ENCODE measurements around the gene ANKS1A. TPM values are rescaled to one million over a fixed set of nuclear protein-coding genes. Genes with fewer than 3 reads are reported as not detected.

ANKS1A gene
- total RNA-seq, 4 donors from 2014 or later: 5.3 to 8.6 (median 7.0) TPM

- DNase-seq (no peak), ATAC-seq (peak in 1 of 2 donors; percentile 10)
- in situ Hi-C loops (cut with MboI; ENCODE audit: low sequenced_read_pairs in 4 of 4): no loop called here
- Histone ChIP-seq H3K27me3 (no peaks in the 10 kb centered on the region), H3K9me3 (no peaks in the 10 kb centered on the region), H3K4me3 (no peak overlapping the region), H3K4me1 (peaks cover 66 to 83% of the 10 kb centered on the region in 2 donors), H3K27ac (peak overlapping the region; percentile 71 to 79 (median 73)), H3K36me3 (no peaks in the 10 kb centered on the region)
- intact Hi-C loops (cut with DNase I; ENCODE audit: low total_unique reads): no loop called here
- TF ChIP-seq POLR2A (IDR thresholded peaks at IDR 0.05) (no peak), CTCF (IDR thresholded peaks at IDR 0.05 in 4 of 5, conservative IDR thresholded peaks at IDR 0.05 in 1 of 5) (no peak)
Measured at GRCh38 chr6:35046862-35047261, 157.8 kb downstream of the ANKS1A start.

GRCh38 chr6:35047265-35048011 is 158.4 kb downstream of the ANKS1A start:
- DNase-seq: no peak
- intact Hi-C loops (cut with DNase I; ENCODE audit: low total_unique reads): no loop called here
- Histone ChIP-seq H3K9me3 (no peaks in the 10 kb centered on the region), H3K27me3 (no peaks in the 10 kb centered on the region), H3K4me1 (peaks cover 62 to 77% of the 10 kb centered on the region in 2 donors), H3K36me3 (no peaks in the 10 kb centered on the region), H3K27ac (peak overlapping the region; percentile 71 to 79 (median 73)), H3K4me3 (no peak overlapping the region)
- peak; percentile 37 to 51 for ATAC-seq
- in situ Hi-C loops (cut with MboI; ENCODE audit: low sequenced_read_pairs in 4 of 4): no loop called here
- TF ChIP-seq POLR2A (IDR thresholded peaks at IDR 0.05) (no peak), CTCF (IDR thresholded peaks at IDR 0.05 in 4 of 5, conservative IDR thresholded peaks at IDR 0.05 in 1 of 5) (no peak)

- H3K4me1 ChIP-seq: peaks cover 68 to 75% of the 10 kb centered on the region in 2 donors
- ATAC-seq (no peak), DNase-seq (no peak)
- no peak for TF ChIP-seq POLR2A (IDR thresholded peaks at IDR 0.05)
- no peak for TF ChIP-seq CTCF (IDR thresholded peaks at IDR 0.05 in 4 of 5, conservative IDR thresholded peaks at IDR 0.05 in 1 of 5)
- no peaks in the 10 kb centered on the region for H3K27me3 ChIP-seq
- H3K9me3 ChIP-seq: no peaks in the 10 kb centered on the region
- H3K36me3 ChIP-seq: no peaks in the 10 kb centered on the region
- no peak overlapping the region for H3K4me3 ChIP-seq
- in situ Hi-C loops (cut with MboI; ENCODE audit: low sequenced_read_pairs in 4 of 4) (no loop called here), intact Hi-C loops (cut with DNase I; ENCODE audit: low total_unique reads) (no loop called here)
- H3K27ac ChIP-seq: peak overlapping the region; percentile 71 to 79 (median 73)
Measured at GRCh38 chr6:35048031-35048613, 159.1 kb downstream of the ANKS1A start.

GRCh38 chr6:35048631-35049083 is 159.6 kb downstream of the ANKS1A start:
- Histone ChIP-seq H3K27me3 (no peaks in the 10 kb centered on the region), H3K36me3 (no peaks in the 10 kb centered on the region), H3K27ac (peak overlapping the region; percentile 71 to 79 (median 73)), H3K4me3 (peak overlapping the region in 2 of 4 donors; percentile 8 to 17), H3K9me3 (no peaks in the 10 kb centered on the region), H3K4me1 (peaks cover 65 to 73% of the 10 kb centered on the region in 2 donors)
- DNase-seq: peak in 1 of 2 donors; percentile 20
- in situ Hi-C loops (cut with MboI; ENCODE audit: low sequenced_read_pairs in 4 of 4): no loop called here
- ATAC-seq: no peak
- TF ChIP-seq POLR2A (IDR thresholded peaks at IDR 0.05): peak in 1 of 2 donors; percentile 32
- peak in 1 of 5 experiments; percentile 19 for TF ChIP-seq CTCF (IDR thresholded peaks at IDR 0.05 in 4 of 5, conservative IDR thresholded peaks at IDR 0.05 in 1 of 5)
- intact Hi-C loops (cut with DNase I; ENCODE audit: low total_unique reads): no loop called here
